Stomach (tissue), 9 donors: ENCODE measurements around the gene MGAT4A. TPM values are rescaled to one million over a fixed set of nuclear protein-coding genes. Genes with fewer than 3 reads are reported as not detected.

ENCODE experiments used
- DNase-seq, 2 donors: peaks; one replicate each; pipeline versions ENCODE4 v3.0.0 to v3.0.0-alpha.2; 2013 to 2019
- H3K27ac ChIP-seq, 5 donors: fragments of 200-600 bp in 4 of 5; sonication (generic) in 4 of 5; one replicate each; pipeline ENCODE4 v1.5.1; 2013 to 2019; ENCODE audit warnings: mild to moderate bottlenecking in 1 of 5, moderate library complexity in 1 of 5
- H3K27me3 ChIP-seq, 3 donors: fragments of 200-600 bp; sonication (generic); one replicate each; pipeline ENCODE4 v1.5.1; 2017 to 2019; ENCODE audit warnings: mixed run types in 1 of 3
- H3K36me3 ChIP-seq, 4 donors: fragments of 200-600 bp; sonication (generic); 1 replicate in 3 of 4; 2 replicates in 1 of 4; pipeline ENCODE4 v1.5.1; 2016 to 2019
- H3K4me1 ChIP-seq, 4 donors: fragments of 200-600 bp; sonication (generic); one replicate each; pipeline ENCODE4 v1.5.1; 2016 to 2019
- H3K4me3 ChIP-seq, 4 donors: fragments of 200-600 bp; sonication (generic) in 3 of 4; one replicate each; pipeline ENCODE4 v1.5.1; 2016 to 2019; ENCODE audit warnings: mild to moderate bottlenecking in 1 of 4
- H3K9me3 ChIP-seq, 4 donors: fragments of 200-600 bp; sonication (generic); one replicate each; pipeline ENCODE4 v1.5.1; 2016 to 2019
- EP300 ChIP-seq: sonication (generic); formaldehyde crosslinking; IDR thresholded peaks from one replicate; pipeline ENCODE4 v1.6.1; 2017; ENCODE audit warnings: antibody characterized with exemption
- POLR2A ChIP-seq, 4 donors: fragments of 450-650 bp; IDR thresholded peaks; one replicate each; pipeline ENCODE4 v1.6.1; 2016; ENCODE audit warnings: antibody characterized with exemption in 4 of 4, control low read depth in 2 of 4, mild to moderate bottlenecking in 1 of 4, moderate library complexity in 1 of 4
- POLR2AphosphoS5 ChIP-seq, 3 donors: sonication (generic); formaldehyde crosslinking; IDR thresholded peaks; one replicate each; pipeline ENCODE4 v1.6.1; 2016; ENCODE audit warnings: antibody characterized with exemption in 3 of 3
- WGBS, 5 donors: extraction: QIAGEN DNeasy Blood & Tissue Kit in 3 of 5; methylation state at CpG; one replicate each; pipeline versions ENCODE4 v1.1.5 to v1.1.7; 2013 to 2018; 5-methylcytosine and 5-hydroxymethylcytosine counted together
- intact Hi-C: fragments of 100-400 bp; cut with DNase I; formaldehyde crosslinking; loops from one replicate; pipeline ENCODE4 v1.15.1; 2023; ENCODE audit warnings: low total_unique reads
- polyA plus RNA-seq, 3 donors: library from polyadenylated mRNA; stranded (reverse); fragments of 200-250 nt; gene quantifications; one replicate each; pipeline ENCODE4 v1.2.3, GENCODE V29; 2013
- total RNA-seq, 5 donors: library from RNA; depleted of rRNA; stranded (reverse); fragments of >200 nt; gene quantifications; one replicate each; pipeline versions ENCODE4 v1.1.0 to v1.2.3, GENCODE V29; 2014 to 2016
- TF ChIP-seq, protein P1 (sequence below), 7 experiments: fragments of 450-650 bp in 4 of 7; fragments of 200-600 bp in 3 of 7; sonication (generic) in 3 of 7; IDR thresholded peaks; one replicate each; pipeline ENCODE4 v1.5.1; 2016 to 2019; ENCODE audit warnings: antibody characterized with exemption in 7 of 7, control low read depth in 2 of 7, mild to moderate bottlenecking in 1 of 7
- donor health status: healthy with polysubstance abuse.
- donor health status: Bipolar disorder and iron deficiency.
- donor health status: healthy.

MGAT4A gene
- total and polyA plus RNA-seq, 8 donors, result 4.8 to 81.1 (median 11.8) TPM

DNA sequence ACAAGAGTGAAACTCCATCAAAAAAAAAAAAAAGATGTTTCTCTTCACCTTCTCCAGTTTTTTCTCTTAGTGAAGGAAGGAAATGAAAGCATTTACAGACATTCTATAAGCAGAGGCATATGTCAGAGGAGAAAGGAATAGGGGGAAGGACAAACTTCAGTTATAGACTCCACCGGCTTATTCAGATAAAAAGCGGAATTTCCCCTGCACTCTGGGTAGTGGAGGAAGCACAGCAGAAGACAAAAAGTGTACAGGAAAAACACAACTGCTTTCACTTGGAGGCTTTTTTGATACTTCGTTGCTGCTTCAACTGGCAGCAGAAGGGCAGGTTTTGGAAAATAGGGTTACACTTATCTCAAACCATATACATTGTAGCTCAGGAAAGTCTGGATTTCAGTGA is 3.2 kb upstream of the MGAT4A start:
- Histone ChIP-seq H3K4me1 (peaks cover 8 to 41% (median 17%) of the 10 kb centered on the region in 4 donors), H3K4me3 (no peak overlapping the region), H3K27ac (peak overlapping the region in 3 of 5 donors; percentile 1 to 33 (median 1)), H3K36me3 (no peaks in the 10 kb centered on the region), H3K27me3 (no peaks in the 10 kb centered on the region), H3K9me3 (no peaks in the 10 kb centered on the region)
- 62 to 70% (median 65%) methylated on average over 3 of the region's 3 CpGs for WGBS, 5 donors
- intact Hi-C loops, result no loop called here
- DNase-seq, result no peak
- TF ChIP-seq POLR2A (IDR thresholded peaks at IDR 0.05), result no peak
- no peak for TF ChIP-seq POLR2AphosphoS5 (IDR thresholded peaks at IDR 0.05)

DNA sequence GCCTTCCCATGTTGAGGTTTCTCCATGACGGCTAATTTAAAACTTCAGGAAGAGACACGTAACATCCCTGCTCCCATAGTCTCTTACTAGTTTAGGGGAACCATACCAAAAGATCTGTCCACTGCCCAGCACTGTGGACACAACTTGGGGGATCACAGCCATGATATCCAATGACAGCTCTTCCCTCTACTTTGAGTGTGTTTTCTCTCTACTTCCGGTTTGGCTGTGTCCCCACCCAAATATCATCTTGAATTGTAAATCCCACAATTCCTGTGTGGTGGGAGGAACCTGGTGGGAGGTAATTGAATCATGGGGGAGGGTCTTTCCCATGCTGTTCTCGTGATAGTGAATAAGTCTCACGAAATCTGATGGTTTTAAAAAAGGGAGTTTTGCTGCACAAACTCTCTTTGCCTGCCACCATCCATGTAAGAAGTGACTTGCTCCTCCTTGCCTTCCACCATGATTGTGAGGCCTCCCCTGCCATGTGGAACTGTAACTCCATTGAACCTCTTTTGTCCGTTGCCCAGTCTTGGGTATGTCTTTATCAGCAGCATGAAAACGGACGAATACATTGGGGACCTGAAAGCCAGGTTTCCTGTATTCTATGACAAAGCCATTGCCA is 1.6 kb upstream of the MGAT4A start:
- H3K4me3 ChIP-seq, result peak overlapping the region in 3 of 4 donors; percentile 66 to 88 (median 71)
- no peak for DNase-seq
- H3K4me1 ChIP-seq, result peaks cover 14 to 50% (median 27%) of the 10 kb centered on the region in 4 donors
- intact Hi-C loops, result no loop called here
- TF ChIP-seq, protein P1, sequence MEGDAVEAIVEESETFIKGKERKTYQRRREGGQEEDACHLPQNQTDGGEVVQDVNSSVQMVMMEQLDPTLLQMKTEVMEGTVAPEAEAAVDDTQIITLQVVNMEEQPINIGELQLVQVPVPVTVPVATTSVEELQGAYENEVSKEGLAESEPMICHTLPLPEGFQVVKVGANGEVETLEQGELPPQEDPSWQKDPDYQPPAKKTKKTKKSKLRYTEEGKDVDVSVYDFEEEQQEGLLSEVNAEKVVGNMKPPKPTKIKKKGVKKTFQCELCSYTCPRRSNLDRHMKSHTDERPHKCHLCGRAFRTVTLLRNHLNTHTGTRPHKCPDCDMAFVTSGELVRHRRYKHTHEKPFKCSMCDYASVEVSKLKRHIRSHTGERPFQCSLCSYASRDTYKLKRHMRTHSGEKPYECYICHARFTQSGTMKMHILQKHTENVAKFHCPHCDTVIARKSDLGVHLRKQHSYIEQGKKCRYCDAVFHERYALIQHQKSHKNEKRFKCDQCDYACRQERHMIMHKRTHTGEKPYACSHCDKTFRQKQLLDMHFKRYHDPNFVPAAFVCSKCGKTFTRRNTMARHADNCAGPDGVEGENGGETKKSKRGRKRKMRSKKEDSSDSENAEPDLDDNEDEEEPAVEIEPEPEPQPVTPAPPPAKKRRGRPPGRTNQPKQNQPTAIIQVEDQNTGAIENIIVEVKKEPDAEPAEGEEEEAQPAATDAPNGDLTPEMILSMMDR (IDR thresholded peaks at IDR 0.05), result no peak
- TF ChIP-seq POLR2AphosphoS5 (IDR thresholded peaks at IDR 0.05), result no peak
- TF ChIP-seq EP300, result no peak
- TF ChIP-seq POLR2A (IDR thresholded peaks at IDR 0.05), result no peak
- H3K27ac ChIP-seq, result peak overlapping the region in 4 of 5 donors; percentile 87 to 95 (median 92)
- no peaks in the 10 kb centered on the region for H3K27me3 ChIP-seq
- H3K36me3 ChIP-seq, result no peaks in the 10 kb centered on the region
- 44 to 73% (median 60%) methylated on average over 8 of the region's 8 CpGs for WGBS, 5 donors
- H3K9me3 ChIP-seq, result no peaks in the 10 kb centered on the region

DNA sequence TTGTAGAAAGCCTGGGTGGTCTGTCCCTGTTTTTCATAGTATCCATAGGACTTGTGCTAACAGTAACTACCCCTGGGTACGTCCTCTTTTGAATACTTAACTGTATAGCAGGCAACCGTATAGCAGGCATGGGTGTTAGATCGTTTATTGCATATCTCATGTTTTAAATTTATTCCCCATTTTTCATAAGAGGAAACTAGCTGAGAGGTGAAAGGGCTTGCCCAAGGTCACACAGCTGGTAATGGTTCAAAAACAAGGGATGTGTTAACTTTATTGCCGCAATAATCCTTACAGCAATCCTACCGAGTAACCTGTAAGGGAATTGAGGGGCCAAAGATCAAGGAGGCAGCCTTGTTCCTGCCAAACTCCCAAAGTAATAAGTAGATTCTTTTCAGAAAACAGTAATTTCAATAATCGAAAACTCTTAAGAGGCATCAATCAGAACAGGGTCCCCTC is 990 bp upstream of the MGAT4A start:
- Histone ChIP-seq H3K4me1 (peaks cover 19 to 56% (median 33%) of the 10 kb centered on the region in 4 donors), H3K36me3 (no peaks in the 10 kb centered on the region), H3K27ac (peak overlapping the region; percentile 87 to 99 (median 93)), H3K9me3 (no peaks in the 10 kb centered on the region), H3K27me3 (no peaks in the 10 kb centered on the region), H3K4me3 (peak overlapping the region; percentile 66 to 88 (median 78))
- WGBS, 5 donors, result 19 to 38% (median 27%) methylated on average over 6 of the region's 6 CpGs
- TF ChIP-seq POLR2A (IDR thresholded peaks at IDR 0.05), result no peak
- TF ChIP-seq, protein P1 (IDR thresholded peaks at IDR 0.05), result no peak
- TF ChIP-seq EP300, result no peak
- no peak for TF ChIP-seq POLR2AphosphoS5 (IDR thresholded peaks at IDR 0.05)
- intact Hi-C loops, result no loop called here
- peak in 1 of 2 donors; percentile 23 for DNase-seq

DNA sequence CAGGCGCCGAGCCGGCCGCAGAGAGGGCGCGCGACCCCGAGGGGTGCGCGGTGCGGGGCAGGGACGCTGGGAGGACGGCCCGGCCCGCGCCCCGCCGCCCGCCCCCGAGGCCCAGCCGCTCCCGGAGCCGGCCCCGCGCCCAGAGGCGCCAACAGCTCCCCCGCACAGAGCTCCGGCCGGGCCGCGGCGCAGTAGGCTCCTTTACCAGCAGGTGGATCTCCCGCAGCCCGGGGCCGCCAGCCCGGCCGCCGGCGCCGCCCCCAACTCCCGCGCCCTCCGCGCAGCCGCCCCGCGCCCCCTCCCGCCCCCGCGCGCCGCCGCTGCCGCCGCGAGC is 258 bp downstream of the MGAT4A start:
- Histone ChIP-seq H3K27ac (peak overlapping the region; percentile 88 to 94 (median 90)), H3K4me3 (peak overlapping the region; percentile 83 to 89 (median 86)), H3K36me3 (peaks cover 0 to 6% (median under 1%) of the 10 kb centered on the region in 4 donors), H3K4me1 (peaks cover 22 to 69% (median 43%) of the 10 kb centered on the region in 4 donors), H3K27me3 (no peaks in the 10 kb centered on the region), H3K9me3 (no peaks in the 10 kb centered on the region)
- intact Hi-C loops, result no loop called here
- peak; percentile 58 to 85 for DNase-seq
- TF ChIP-seq POLR2A (IDR thresholded peaks at IDR 0.05) (no peak), POLR2AphosphoS5 (IDR thresholded peaks at IDR 0.05) (no peak), EP300 (no peak)
- TF ChIP-seq, protein P1 (IDR thresholded peaks at IDR 0.05), result no peak
- 0 to 2% (median 1%) methylated on average over 8 to 54 of the region's 56 CpGs for WGBS, 5 donors
